HG03575 (cell line): ENCODE results near the gene CLSTN1.

Experiments
- ATAC-seq: cut with Tn5 transposase; IDR thresholded peaks from one replicate; pipeline ENCODE4 v1.9.1; 2021; ENCODE audit not compliant: unreplicated experiment, insufficient number of reproducible peaks, low FRiP score; ENCODE audit errors: extremely low read depth

CLSTN1 gene

GRCh38 chr1:9703165-9703509 is 120.6 kb downstream of the CLSTN1 start:
- no peak for ATAC-seq

DNA sequence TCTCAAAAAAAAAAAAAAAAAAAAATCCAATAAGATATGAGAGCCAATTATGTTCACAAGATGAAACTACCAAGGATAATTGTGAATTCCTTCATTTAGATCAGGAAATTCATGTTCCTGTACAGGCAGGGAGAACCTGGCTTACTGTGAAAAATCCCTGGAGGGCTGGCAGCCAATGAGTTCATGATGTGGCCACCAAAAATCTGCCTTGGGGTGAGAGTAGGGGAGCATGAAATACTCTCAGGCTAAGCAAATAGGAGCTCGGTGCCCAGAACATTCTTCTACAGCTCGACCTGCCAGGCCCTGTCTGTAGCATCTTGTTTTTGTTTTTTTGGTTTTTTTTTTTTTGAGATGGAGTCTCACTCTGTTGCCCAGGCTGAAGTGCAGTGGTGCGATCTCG is 122.1 kb downstream of the CLSTN1 start:
- no peak for ATAC-seq

GRCh38 chr1:9700340-9700739 is 123.4 kb downstream of the CLSTN1 start:
- ATAC-seq, result no peak

DNA sequence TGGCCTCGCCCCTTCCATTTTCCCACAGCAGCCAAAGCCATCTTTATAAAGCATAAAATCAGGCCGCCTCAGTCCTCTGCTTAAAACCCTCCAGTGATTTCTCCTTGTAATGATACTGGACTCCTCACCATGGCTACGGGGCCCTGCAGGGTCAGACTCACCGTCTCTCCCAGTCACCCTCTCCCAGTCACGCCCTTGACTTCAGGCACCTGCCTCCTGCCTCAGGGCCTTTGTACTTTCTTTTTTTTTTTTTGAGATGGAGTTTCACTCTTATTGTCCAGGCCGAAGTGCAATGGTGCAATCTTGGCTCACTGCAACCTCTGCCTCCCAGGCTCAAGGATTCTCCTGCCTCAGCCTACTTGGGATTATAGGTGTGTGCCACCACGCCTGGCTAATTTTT is 124.4 kb downstream of the CLSTN1 start:
- no peak for ATAC-seq

GRCh38 chr1:9696793-9697192 is 127.0 kb downstream of the CLSTN1 start:
- no peak for ATAC-seq

DNA sequence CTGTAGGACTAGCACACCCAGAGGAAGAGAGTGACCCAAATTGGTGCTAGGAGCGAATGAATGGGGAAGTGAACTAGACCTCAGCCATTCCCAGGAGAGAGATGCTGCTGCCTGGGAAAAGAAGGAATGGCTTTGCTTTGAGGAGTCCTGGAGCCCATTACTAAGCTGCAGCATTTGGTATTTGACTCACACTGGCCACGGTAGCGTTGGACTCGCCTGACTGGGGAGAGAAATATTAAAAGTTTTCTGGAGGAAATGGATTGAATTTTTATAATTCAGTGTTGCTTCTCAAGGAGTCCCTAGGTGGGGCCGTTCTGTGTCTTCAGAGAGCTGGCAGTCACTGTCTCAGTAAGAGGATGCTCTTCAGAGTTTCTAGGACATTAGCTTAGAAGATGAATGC is 132.1 kb downstream of the CLSTN1 start:
- ATAC-seq, result no peak

- no peak for ATAC-seq
Observed at GRCh38 chr1:9691108-9691445, 132.7 kb downstream of the CLSTN1 start.

DNA sequence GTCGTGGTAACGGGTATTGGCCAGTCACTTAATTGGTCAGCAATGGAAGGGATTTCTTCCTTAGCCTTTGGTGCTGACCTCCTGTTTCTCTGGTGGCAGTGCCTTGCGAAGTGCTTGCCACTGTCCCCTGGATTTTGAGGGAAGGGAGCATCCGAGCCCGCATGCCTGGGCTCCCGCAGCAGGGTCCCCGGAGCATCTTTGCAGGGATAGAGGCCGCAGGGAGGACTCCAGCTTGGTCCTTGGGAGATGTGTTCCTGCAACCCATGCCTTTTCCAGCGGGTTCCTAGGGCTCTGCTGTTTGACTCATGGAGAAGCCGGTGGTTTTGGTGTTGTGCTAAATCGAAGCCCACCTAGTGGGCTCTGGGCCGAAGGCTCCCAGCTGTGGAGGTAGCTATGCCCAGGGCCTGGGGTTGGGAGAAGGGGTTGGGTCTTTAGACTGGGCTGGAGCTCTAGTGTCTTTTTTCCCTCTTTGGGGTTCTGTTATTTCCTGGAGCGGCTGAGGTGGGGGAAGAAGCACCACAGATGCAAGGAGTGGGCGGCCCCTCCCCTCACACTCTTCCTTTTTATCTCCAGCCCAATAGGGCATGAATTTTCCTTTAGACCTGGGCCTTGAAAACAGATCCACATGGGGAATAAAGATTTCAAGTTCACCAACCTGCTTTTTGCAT is 133.2 kb downstream of the CLSTN1 start:
- no peak for ATAC-seq

DNA sequence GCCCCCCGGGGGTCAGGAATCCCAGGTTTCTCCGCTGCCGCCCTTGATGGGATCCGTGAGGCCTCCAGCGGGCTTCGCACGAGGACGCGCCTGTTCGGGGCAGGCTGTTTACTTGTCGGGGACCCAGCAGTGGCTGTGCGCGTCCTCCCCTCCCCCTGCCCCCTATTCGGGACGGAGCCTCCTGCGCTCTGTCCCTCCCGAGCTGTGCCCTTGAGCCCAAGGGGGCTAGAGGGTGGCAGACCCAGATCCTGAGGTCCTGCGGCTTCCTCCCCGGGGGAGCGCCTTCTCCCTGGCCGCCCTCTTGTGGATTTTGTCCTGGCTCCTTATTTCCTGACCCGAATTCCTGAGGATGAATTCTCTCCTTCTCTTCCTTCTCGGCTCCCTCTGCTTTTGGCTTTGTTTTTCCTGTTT is 133.8 kb downstream of the CLSTN1 start:
- no peak for ATAC-seq

GRCh38 chr1:9689011-9689706 is 134.6 kb downstream of the CLSTN1 start:
- no peak for ATAC-seq

GRCh38 chr1:9688599-9688998 is 135.2 kb downstream of the CLSTN1 start:
- ATAC-seq, result no peak

GRCh38 chr1:9687874-9688582 is 135.7 kb downstream of the CLSTN1 start:
- no peak for ATAC-seq

DNA sequence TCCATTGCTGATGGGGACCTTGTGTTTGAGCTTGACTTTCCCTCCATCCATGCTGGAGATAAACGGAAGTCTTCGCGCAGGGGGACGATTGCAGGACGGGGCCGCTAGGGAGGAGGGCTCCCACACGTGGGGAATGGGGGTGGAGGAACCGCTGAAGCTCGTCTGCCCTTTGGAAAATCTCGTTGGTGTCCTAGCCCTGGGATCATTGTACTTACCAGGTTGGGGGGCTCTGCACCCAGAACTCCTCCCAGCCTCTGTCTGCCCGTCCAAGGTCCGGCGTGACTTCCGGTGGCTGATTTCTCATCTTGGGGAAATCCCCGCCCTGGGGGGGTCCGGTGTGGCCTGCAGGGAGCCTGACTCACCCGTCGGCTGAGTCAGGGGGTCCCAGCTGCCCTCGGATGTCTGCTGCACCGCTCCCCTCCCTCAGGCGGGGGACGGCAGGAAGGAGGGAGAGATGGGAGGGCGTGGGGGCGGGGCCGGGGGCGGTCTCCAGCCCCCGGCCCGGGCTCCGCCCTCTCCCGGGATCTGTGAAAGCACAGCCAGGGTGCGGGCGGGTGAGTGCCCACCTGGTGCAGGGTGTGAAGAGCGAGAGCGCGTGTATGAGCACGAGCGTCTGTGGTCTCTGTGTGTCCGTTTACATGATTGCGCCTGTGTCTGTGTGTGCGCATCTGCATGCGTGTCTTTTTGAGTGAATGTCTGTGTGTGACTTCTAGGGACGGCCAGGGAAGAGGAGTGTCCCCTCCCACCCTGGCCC is 136.5 kb downstream of the CLSTN1 start:
- ATAC-seq, result no peak

- no peak for ATAC-seq
Observed at GRCh38 chr1:9684801-9685200, 139.0 kb downstream of the CLSTN1 start.

DNA sequence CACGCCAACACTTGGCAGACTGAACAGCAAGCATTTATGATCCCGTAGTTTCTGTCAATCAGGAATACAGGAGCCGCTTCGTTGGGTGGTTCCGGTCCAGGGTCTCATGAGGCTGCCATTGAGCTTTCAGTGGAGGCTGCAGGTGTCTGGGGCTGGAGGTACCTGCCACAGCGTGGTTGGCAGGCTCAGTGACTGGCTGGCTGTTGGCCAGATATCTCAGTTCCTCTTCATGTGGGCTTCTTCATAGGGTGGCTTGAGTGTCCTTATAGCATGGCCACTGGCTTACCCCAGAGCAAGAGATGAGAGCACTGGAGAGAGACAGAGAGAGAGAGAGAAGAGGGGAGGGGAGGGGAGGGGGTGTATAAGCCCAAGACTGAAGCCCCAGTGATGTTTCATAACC is 142.9 kb downstream of the CLSTN1 start:
- ATAC-seq, result no peak

DNA sequence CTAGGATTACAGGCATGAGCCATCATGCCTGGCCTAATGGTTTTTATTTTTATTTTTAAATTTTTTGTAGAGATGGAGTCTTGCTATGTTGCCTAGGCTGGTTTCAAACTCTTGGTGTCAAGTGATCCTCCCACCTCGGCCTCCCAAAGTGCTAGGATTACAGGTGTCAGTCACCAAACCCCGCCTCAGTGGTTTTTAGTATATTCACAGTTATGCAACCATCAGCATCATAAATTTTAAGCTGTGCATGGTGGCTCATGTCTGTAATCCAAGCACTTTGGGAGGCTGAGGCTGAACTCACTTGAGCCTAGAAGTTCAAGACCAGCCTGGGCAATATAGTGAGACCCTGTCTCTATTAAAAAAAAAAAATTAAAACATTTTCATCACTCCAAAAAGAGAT is 143.7 kb downstream of the CLSTN1 start:
- ATAC-seq, result no peak
